SW 1271 (cell line): ENCODE results near the gene EEF1A1.
"Not testable (repeated sequence)": the region's sequence is repeated elsewhere in the genome, so short reads cannot be mapped to it uniquely, and the experiment has no call there.

Experiments
- DNase-seq, 2 experiments: peaks; one replicate each; lab custom pipeline; 2025; lab: John Stamatoyannopoulos, UW

The EEF1A1 gene

DNA sequence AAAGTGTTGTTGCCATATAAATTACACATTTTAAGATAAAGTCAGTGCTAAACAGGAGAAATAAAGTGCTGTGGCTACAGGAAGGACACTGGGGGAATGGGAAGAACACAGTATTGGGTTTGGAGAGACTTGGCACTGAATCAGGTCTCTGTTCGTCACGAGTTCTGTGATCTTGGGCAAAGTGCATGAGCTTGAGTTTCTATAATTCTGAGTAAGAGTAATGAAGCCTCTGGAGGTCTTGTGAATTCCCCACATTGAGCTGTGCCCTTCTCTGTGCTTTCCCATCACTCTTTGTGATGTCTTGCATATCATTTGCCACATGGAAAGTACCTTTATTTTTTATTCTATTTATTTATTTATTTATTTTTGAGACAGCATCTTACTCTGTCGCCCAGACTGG lies 16.8 kb upstream of the EEF1A1 start:
- DNase-seq, result no peak

DNA sequence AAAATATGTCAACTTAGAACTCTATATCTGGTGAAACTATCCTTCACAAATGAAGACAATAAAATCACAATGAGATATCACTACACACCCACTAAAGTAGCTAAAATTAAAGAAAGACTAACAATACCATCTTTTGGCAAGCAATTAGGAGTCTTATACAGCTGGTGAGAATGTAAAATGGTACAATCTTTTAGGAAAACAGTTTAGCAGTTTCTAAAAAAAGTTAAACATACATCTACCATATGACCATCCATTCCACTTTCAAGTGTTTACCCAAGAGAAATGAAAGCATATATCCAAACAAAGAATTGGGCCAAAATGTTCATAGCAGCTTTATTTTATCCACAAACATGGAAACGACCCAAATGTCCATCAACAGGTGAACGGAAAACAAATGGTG lies 13.8 kb upstream of the EEF1A1 start:
- DNase-seq, result no peak

DNA sequence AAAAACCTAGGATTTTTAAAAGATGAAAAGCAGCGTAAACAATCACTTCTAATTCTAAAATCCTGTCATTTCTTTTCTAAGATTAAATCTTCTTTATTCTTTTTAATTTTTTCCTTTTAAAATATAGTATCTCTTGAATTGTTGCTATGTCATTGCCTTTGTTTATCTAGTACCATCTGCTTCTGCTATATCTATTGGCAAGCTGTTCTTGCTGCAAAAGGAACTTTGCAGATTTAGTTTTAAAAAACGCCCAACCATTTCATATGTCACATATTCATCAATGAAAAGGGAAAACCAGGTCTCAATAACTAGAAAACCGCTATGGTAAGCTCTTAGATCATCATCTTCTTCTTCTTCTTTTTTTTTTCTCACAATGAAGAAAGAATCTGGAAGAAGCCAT lies 11.5 kb upstream of the EEF1A1 start:
- no peak for DNase-seq

DNA sequence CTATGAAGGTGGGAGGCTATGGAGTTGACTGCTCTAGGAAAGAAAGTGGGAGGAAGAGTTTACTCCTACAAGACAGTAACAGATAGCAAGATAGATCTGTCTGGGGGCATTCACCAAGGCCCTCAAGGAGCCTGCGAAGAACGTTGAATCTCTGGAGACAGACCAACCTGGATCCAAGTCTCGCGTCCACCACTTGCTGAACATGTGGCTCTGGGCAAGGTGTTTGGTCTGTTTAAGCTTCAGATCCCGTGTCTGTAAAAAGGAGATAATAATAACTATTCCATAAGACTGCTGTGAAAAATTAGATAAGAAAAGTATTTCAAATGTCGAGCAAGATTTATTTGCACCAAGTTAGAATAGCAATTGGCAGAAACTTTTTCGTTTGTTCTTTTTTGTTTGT lies 8.1 kb upstream of the EEF1A1 start:
- no peak for DNase-seq

DNA sequence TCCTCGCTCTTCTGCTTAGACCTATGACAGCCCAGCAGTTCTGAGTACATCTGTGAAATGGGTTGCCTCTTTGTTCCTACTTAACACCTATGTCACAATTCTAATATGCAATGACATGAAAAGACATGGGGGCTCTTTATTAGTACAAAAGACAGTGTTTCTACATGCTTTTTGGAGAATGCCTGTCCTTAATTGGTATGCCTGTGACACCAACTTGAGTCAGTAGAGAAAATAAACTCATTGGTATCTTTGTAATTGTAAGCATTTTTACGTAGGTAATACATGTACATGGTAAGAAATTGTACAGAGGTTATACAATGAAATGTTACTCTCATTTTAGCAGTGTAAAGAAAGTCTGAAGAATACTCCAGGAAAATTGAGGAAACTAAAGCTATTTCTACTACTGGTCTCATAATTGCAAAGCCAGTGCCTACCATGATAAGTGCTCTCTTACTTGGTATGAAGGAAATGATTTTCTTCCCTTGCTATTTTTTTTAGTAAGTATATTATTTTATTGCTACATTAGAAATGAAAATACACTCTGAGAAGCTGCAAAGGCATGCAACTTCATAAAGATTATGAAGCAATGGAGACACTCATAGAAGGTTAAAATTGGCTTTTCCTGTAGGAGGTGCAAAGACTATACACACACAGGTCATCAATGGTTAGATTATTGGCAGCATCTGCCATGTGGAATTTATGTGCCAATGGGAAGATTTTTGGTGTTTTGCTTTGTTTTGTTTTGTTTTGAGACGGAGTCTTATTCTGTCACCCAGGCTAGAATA lies 4.9 kb upstream of the EEF1A1 start:
- DNase-seq, result no peak

DNA sequence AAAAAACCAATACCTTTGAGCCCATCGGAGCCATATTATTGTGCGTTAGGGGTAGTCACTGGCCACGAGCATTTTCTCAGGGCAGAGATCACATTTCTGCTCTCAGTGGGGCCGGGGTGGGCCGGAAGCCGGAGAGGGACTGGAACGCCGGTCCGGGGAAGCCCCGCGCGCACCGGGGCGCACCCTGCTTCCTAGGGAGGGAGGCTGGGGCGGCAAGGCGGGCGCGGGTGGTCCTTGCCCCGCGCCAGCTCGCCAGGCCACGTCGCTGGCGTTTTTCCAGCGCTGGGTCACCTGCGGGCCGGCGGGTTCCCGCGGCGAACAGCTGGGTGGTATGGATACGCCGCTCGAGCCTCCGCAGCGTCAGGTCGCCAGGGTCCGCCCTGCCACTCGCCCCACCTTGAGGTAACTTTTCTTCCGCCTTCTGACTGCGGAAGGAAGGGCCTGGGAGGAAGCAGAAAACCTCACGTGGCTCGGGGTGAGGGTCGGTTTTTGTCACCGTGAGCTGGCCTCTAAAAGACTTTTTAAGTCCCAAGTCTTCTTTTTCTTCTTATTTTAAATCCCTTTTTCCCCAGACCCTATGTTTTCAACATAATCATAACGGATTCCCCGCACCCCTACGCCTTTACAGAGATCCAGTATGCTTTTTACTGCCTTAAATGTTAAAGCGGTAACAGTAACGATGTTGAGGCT lies 2.7 kb upstream of the EEF1A1 start:
- peak in 1 of 2 experiments; percentile 41 for DNase-seq

DNA sequence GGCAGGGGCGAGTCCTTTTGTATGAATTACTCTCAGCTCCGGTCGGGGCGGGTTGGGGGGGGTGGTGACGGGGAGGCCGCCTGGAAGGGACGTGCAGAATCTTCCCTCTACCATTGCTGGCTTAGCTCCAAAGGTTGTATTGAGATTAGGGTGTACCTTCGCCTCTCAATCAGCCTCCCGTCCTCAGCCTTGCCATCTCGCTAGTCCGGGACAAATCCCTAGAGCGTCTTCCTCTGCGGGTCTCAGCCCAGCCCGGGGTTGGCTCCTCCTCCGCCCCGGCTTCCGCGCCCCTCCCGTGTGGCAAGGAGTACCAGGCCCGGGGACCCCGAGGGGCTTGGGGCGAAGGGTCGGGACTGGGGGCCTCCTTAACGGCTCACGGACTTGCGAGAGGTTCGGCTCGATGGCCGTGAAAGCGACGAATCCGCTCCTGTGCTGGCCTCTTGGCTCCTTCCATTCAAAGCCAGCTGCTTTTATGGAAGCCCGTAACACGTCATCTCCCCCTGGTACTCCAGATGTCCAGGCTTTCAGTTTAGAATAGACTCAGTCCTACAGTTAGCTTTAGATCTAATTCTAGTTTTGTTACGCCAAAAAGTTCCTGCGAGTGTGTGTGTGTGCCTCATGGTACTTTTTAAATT lies 636 bp upstream of the EEF1A1 start:
- DNase-seq, result peak in 1 of 2 experiments; percentile 75

DNA sequence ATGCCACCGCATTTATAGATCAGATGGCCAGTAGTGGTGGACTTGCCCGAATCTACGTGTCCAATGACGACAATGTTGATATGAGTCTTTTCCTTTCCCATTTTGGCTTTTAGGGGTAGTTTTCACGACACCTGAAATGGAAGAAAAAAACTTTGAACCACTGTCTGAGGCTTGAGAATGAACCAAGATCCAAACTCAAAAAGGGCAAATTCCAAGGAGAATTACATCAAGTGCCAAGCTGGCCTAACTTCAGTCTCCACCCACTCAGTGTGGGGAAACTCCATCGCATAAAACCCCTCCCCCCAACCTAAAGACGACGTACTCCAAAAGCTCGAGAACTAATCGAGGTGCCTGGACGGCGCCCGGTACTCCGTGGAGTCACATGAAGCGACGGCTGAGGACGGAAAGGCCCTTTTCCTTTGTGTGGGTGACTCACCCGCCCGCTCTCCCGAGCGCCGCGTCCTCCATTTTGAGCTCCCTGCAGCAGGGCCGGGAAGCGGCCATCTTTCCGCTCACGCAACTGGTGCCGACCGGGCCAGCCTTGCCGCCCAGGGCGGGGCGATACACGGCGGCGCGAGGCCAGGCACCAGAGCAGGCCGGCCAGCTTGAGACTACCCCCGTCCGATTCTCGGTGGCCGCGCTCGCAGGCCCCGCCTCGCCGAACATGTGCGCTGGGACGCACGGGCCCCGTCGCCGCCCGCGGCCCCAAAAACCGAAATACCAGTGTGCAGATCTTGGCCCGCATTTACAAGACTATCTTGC lies 725 bp downstream of the EEF1A1 start:
- peak; percentile 40 to 74 for DNase-seq

DNA sequence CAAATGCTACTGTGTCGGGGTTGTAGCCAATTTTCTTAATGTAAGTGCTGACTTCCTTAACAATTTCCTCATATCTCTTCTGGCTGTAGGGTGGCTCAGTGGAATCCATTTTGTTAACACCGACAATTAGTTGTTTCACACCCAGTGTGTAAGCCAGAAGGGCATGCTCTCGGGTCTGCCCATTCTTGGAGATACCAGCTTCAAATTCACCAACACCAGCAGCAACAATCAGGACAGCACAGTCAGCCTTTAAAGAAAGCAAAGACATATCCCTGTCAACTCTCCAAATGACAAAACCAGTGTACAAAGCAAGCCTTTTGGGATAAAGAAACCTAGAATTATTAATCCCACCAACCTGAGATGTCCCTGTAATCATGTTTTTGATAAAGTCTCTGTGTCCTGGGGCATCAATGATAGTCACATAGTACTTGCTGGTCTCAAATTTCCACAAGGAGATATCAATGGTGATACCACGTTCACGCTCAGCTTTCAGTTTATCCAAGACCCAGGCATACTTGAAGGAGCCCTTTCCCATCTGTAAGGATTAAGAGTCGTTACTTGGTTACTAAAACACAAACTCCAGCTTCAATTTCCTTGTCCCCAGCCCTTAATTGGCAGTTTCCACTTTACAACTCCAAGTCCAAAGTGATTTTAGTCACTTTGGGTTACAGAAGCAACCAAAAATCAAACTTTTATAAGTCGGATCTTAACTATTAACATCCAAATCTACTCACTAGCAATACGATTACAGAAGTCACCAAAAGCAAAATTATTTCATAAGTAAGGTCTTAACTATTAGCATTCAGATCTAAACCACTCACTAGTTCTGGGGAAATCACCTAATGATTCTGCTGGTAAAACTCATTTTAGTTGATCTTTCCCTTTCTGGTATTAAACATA lies 1.6 kb downstream of the EEF1A1 start:
- DNase-seq, result not testable (repeated sequence)

DNA sequence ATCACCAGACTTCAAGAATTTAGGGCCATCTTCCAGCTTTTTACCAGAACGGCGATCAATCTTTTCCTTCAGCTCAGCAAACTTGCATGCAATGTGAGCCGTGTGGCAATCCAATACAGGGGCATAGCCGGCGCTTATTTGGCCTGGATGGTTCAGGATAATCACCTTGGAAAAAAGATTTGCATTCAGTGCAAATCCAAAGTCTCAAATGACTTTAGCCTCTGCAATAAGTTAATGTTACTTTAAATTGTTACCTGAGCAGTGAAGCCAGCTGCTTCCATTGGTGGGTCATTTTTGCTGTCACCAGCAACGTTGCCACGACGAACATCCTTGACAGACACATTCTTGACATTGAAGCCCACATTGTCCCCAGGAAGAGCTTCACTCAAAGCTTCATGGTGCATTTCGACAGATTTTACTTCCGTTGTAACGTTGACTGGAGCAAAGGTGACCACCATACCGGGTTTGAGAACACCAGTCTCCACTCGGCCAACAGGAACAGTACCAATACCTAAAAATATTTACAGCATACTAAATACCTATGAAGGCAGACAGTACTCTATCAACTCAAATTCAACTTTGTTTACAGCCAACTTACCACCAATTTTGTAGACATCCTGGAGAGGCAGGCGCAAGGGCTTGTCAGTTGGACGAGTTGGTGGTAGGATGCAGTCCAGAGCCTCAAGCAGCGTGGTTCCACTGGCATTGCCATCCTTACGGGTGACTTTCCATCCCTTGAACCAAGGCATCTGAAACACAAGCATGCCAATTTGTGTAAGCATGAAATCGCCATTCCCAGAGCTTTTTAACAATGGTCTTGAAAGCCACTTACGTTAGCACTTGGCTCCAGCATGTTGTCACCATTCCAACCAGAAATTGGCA lies 2.5 kb downstream of the EEF1A1 start:
- DNase-seq, result not testable (repeated sequence)

DNA sequence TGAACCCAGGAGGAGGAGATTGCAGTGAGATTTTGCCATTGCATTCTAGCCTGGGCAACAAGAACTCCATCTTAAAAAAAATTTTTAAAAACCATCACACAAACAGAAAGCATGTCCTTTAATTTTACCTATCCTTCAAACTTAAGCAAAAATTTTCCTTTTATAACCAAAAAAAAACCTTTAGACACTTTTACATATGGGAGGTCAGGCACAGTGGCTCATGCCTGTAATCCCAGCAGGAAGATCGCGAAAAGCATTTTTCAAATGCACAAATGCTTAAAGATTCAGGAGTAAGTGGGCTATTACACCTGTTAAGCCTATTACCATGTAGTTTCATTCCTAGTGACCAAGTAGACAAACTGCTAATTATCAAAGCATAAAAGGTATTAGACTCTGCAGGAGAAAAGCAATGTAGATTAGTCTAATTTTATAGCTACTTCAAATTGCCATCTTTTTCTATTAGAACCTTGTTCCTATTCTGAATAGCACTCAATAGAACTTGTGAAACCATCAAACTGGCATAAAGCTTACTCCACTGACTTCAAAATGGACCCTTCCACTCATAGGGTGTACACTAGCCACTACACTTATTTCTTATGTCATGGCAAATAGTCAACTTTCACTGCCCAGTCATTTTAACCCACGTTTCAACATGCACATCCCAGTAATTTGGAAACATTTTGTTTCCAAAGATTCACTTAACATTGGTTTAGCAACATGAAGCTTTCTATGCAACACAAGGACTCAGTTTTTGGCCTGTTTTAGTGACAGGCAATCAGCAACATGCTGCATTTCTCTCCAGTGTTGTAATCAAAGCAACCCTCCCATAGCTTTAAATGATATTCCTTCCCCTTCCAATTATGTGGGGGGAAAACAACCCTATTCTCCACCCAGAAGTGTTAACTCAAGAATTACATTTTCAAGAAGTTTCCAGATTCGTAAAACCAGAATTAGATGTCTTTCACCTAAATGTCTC lies 4.0 kb downstream of the EEF1A1 start:
- peak in 1 of 2 experiments; percentile 32 for DNase-seq

DNA sequence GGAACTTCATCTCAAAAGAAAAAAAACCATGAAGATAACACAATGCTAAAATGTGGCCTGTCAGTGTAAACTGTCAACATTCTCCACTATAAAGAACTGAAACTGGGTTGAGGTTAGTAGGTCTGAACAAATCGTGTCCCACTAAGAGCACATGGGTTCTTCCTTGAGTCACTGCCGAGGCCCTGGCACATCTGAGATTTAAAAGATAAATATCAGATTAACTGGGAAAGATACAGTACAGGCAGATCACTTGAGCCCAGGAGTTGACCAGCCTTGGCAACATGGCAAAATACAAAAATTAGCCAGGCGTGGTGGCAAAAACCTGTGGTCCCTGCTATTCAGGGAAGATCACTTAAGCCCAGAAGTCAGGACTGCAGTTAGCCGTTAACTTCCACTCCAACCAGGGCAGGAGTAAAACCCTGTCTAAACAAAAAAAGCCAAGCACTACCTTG lies 5.6 kb downstream of the EEF1A1 start:
- DNase-seq, result peak in 1 of 2 experiments; percentile 64

DNA sequence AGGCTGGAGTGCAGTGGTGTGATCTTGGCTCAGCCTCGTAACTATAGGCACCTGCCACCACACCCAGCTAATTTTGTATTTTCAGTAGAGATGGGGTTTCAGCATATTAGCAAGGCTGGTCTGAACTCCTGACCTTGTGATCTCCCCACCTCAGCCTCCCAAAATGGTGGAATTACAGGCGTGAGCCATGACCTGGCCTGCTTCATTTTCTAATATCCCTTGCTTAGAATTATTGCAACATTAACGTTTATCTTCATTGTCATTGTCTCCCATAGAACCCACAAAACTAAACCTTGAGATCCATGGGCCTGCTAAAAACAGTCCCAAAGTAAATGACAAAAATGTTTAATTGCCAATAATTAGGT lies 6.1 kb downstream of the EEF1A1 start:
- DNase-seq, result no peak

DNA sequence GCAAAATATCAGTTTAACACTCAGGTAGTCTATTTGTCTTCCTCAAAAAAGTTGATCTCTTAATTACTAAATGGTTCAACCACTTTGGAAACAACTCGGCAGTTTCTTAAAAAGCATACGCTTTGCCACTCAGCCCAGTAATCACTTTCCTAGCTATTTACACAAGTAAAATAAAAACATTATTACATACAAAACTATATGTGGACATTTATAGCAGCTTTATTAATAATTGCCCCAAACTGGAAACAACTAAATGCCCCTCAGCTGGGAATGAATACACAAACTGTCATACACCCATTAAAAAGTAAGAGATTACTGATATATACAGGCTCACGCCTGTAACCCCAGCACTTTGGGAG lies 7.4 kb downstream of the EEF1A1 start:
- no peak for DNase-seq

DNA sequence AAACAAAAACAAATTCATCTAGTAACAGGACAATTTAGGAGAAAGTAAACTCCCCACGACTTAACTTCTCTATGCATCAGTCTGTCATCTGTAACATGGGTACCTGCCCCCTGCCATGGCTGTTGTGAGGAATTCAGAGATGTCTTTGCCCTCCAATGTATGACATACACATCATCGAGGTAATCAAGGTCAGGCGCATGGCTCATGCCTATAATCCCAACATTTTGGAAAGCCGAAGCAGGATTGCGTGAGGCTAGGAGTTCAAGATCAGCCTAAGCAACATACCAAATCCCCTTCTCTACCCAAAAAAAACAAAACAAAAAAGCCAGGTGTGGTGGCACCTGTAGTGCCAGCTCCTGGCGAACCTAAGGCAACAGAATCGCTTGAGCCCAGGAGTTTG lies 9.0 kb downstream of the EEF1A1 start:
- no peak for DNase-seq

DNA sequence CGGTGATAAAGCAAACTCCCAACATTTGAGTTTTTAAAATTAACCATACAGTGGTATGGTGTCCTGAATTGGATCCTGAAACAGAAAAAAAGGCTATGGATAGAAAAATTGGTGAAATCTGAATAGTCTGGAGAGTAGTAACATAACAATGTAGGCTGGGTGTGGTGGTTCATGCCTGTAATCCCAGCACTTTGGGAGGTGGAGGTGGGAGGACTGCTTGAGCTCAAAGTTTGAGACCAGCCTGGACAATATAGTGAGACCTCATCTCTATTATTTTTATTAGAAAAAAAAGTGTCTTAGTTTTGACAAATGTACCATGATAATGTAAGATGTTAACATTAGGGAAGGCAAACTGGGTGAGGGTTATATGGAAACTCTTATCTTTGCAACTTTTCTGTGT lies 11.0 kb downstream of the EEF1A1 start:
- no peak for DNase-seq

DNA sequence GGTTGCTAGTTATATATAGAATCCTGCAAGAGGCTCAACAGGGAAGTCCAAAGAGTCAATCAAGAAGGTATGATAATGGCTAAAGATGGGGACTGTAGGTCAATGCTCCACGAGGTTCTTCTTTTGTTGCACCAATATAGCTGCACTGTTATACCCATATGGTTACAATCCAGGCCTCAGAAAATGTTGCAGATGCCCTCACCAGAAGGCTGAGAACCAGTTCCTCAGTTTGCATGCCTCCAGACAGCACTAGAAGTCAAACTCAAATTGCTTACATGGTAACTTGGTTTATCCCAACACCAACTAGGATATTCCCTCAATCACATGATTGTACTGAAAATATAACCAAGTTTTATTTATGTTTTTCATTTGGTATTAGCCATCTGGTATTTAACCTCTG lies 12.1 kb downstream of the EEF1A1 start:
- no peak for DNase-seq

DNA sequence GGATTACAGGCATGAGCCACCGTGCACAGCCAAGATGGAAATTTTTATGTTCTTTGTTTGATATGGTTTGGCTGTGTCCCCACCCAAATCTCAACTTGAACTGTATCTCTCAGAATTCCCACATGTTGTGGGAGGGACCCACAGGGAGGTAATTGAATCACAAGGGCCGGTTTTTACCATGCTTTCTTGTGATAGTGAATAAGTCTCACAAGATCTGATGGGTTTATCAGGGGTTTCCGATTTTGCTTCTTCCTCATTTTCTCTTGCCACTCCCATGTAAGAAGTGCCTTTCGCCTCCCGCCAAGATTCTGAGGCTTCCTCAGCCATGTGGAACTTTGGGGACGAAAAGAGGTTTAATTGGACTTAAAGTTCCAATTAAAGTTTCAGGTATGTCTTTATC lies 14.6 kb downstream of the EEF1A1 start:
- no peak for DNase-seq

DNA sequence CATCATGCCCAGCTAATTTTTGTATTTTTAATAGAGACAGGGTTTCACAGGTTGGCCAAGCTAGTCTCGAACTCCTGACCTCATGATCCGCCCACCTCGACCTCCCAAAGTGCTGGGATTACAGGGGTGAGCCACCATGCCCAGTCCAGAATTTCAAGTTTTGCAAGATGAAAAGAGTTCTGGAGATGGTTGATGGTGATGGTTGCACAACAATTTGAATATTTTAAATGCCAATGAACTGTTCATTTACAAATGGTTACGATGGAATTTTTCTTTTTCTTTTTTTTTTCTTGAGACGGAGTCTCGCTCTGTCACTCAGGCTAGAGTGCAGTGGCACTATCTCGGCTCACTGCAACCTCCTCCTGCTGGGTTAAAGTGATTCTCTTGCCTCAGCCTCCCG lies 15.1 kb downstream of the EEF1A1 start:
- not testable (repeated sequence) for DNase-seq
